Measurements from ENCODE around the gene RXFP4.
"Not testable (repeated sequence)": the region's sequence is repeated elsewhere in the genome, so short reads cannot be mapped to it uniquely, and the experiment has no call there.

RXFP4 gene

GRCh38 chr1:155978325-155978972 lies 37.0 kb downstream of the RXFP4 start, which contains the start of gene ARHGEF2:
Gene ARHGEF2 (minus strand): TSS chr1:155978547. CDS start chr1:155978427, 120 bp downstream.
- DNase-seq: peak; percentile 91
- peak; percentile 67 for ATAC-seq

- peak; percentile 49 for DNase-seq
- ATAC-seq: no peak
Observed at GRCh38 chr1:155978973-155979429, 37.6 kb downstream of the RXFP4 start.

GRCh38 chr1:155979597-155980343 lies 38.3 kb downstream of the RXFP4 start:
- no peak for ATAC-seq
- DNase-seq: peak; percentile 30

- no peak for ATAC-seq
- DNase-seq: no peak
Observed at GRCh38 chr1:155981266-155982088, 40.0 kb downstream of the RXFP4 start.

GRCh38 chr1:155982106-155982505 lies 40.7 kb downstream of the RXFP4 start:
- DNase-seq: no peak
- ATAC-seq: no peak

GRCh38 chr1:155983191-155984024 lies 42.0 kb downstream of the RXFP4 start:
- ATAC-seq (no peak), DNase-seq (no peak)

GRCh38 chr1:155984341-155984740 lies 42.9 kb downstream of the RXFP4 start:
- ATAC-seq (no peak), DNase-seq (no peak)

GRCh38 chr1:155984903-155985645 lies 43.6 kb downstream of the RXFP4 start:
- not testable (repeated sequence) for ATAC-seq, DNase-seq

GRCh38 chr1:155989242-155990004 lies 48.0 kb downstream of the RXFP4 start:
- peak; percentile 90 for ATAC-seq
- peak; percentile 79 for DNase-seq

- ATAC-seq (no peak), DNase-seq (no peak)
Observed at GRCh38 chr1:155990005-155990739, 48.7 kb downstream of the RXFP4 start.

All from stimulated activated naive CD8-positive, alpha-beta T cell treated with anti-CD3 and anti-CD28 coated beads, Interleukin-15, Interleukin-2, amounts not matched to agents 100 U/mL and 50 U/mL, for 24 hours (primary cell).